IMR-90 (cell line): ENCODE results near the gene NOX3. TPM values are rescaled to one million over a fixed set of nuclear protein-coding genes. Genes with fewer than 3 reads are reported as not detected.

Experiments
- ATAC-seq: fragments of 200-7000 bp; cut with Tn5 transposase; 2 replicates; pipeline ENCODE4 v1.9.1; 2020; ENCODE audit warnings: low read depth, mild to moderate bottlenecking, moderate library complexity
- BruUV-seq: library from RNA; stranded (reverse); fragments of 400-500 nt; replicated peaks from 2 replicates; lab custom pipeline; 2021; lab: Mats Ljungman, UMichigan
- CTCF ChIA-PET: fragments of 300-600 bp; formaldehyde crosslinking; extraction: SDS; loops from one replicate; lab custom pipeline; 2021; ENCODE audit warnings: antibody characterized with exemption; lab: Yijun Ruan, JAX
- POLR2A ChIA-PET: fragments of 300-600 bp; sonication (Branson Sonifier 250); formaldehyde crosslinking; loops from one replicate; lab custom pipeline; 2022; ENCODE audit warnings: antibody characterized with exemption; ENCODE audit not compliant: unreplicated experiment; lab: Charles Lee
- DNase-seq: peaks from one replicate; pipeline ENCODE4 v3.0.0; 2013
- H2AFZ ChIP-seq: replicated peaks from 2 replicates; pipeline ENCODE3; 2013; ENCODE audit warnings: low read length, mild to moderate bottlenecking; ENCODE audit not compliant: poor library complexity
- H2AK5ac ChIP-seq: 2 replicates; pipeline ENCODE4 v1.6.1; 2013; ENCODE audit warnings: low read depth, low read length, inconsistent platforms
- H2AK9ac ChIP-seq: replicated peaks from 2 replicates; pipeline ENCODE3; 2013; ENCODE audit warnings: mild to moderate bottlenecking, low read depth, low read length, moderate library complexity; ENCODE audit not compliant: poor library complexity
- H2BK120ac ChIP-seq: 2 replicates; pipeline ENCODE4 v1.6.1; 2013; ENCODE audit warnings: low read depth, low read length, inconsistent platforms
- H2BK15ac ChIP-seq: 3 replicates; pipeline ENCODE4 v1.6.1; 2013; ENCODE audit warnings: low read depth, low read length, inconsistent platforms
- H2BK20ac ChIP-seq: 2 replicates; pipeline ENCODE4 v1.6.1; 2013; ENCODE audit warnings: low read depth, mild to moderate bottlenecking, inconsistent platforms, low read length, moderate library complexity
- H2BK5ac ChIP-seq: 2 replicates; pipeline ENCODE4 v1.6.1; 2013; ENCODE audit warnings: mild to moderate bottlenecking, low read depth, low read length, inconsistent platforms; ENCODE audit not compliant: poor library complexity, severe bottlenecking
- H3K14ac ChIP-seq: replicated peaks from 2 replicates; pipeline ENCODE4 v1.6.1; 2013; ENCODE audit warnings: low read depth, low read length, inconsistent platforms
- H3K18ac ChIP-seq: 2 replicates; pipeline ENCODE4 v1.6.1; 2013; ENCODE audit warnings: low read depth, low read length, control low read depth
- H3K23ac ChIP-seq: 2 replicates; pipeline ENCODE4 v1.6.1; 2013; ENCODE audit warnings: low read depth, low read length, inconsistent platforms
- H3K27ac ChIP-seq: 2 replicates; pipeline ENCODE4 v1.5.1; 2013; ENCODE audit warnings: mild to moderate bottlenecking, control low read depth, low read length; ENCODE audit not compliant: insufficient read depth
- H3K27me3 ChIP-seq: 2 replicates; pipeline ENCODE4 v1.6.1; 2013; ENCODE audit warnings: low read length; ENCODE audit not compliant: control insufficient read depth, insufficient read depth
- H3K36me3 ChIP-seq: 2 replicates; pipeline ENCODE4 v1.6.1; 2013; ENCODE audit warnings: low read length, mixed read lengths; ENCODE audit not compliant: control insufficient read depth, insufficient read depth
- H3K4ac ChIP-seq: 2 replicates; pipeline ENCODE4 v1.6.1; 2013; ENCODE audit warnings: low read depth, low read length, inconsistent platforms
- H3K4me1 ChIP-seq: 2 replicates; pipeline ENCODE4 v1.6.1; 2013; ENCODE audit warnings: low read length, mixed read lengths; ENCODE audit not compliant: control insufficient read depth, insufficient read depth
- H3K4me2 ChIP-seq: 2 replicates; pipeline ENCODE4 v1.6.1; 2013; ENCODE audit warnings: low read depth, mild to moderate bottlenecking, control low read depth, low read length, moderate library complexity
- H3K4me3 ChIP-seq: 2 replicates; pipeline ENCODE4 v1.5.1; 2013; ENCODE audit warnings: low read depth, mild to moderate bottlenecking, control low read depth, low read length, moderate library complexity; ENCODE audit not compliant: insufficient read depth
- H3K56ac ChIP-seq: 2 replicates; pipeline ENCODE4 v1.6.1; 2013; ENCODE audit warnings: low read length, inconsistent platforms; ENCODE audit not compliant: insufficient read depth; ENCODE audit errors: extremely low read depth
- H3K79me1 ChIP-seq, 2 experiments: 2 replicates each; pipeline ENCODE4 v1.6.1; 2013; ENCODE audit warnings: low read length in 2 of 2, inconsistent platforms in 1 of 2, low read depth in 1 of 2
- H3K9ac ChIP-seq: 2 replicates; pipeline ENCODE4 v1.6.1; 2013; ENCODE audit warnings: low read depth, low read length, control low read depth
- H3K9me1 ChIP-seq: 2 replicates; pipeline ENCODE4 v1.6.1; 2013; ENCODE audit warnings: low read length, inconsistent platforms; ENCODE audit not compliant: insufficient read depth
- H3K9me3 ChIP-seq: 2 replicates; pipeline ENCODE4 v1.6.1; 2013; ENCODE audit warnings: low read length; ENCODE audit not compliant: control insufficient read depth, insufficient read depth
- H4K20me1 ChIP-seq: 2 replicates; pipeline ENCODE4 v1.6.1; 2013; ENCODE audit warnings: low read length, inconsistent platforms; ENCODE audit not compliant: insufficient read depth
- H4K5ac ChIP-seq: 2 replicates; pipeline ENCODE4 v1.6.1; 2013; ENCODE audit warnings: mild to moderate bottlenecking, low read depth, low read length, control low read depth
- H4K8ac ChIP-seq, 2 experiments: 2 replicates each; pipeline ENCODE4 v1.6.1; 2013; ENCODE audit warnings: low read depth in 2 of 2, low read length in 2 of 2, control low read depth in 1 of 2, inconsistent platforms in 1 of 2
- H4K91ac ChIP-seq: 2 replicates; pipeline ENCODE4 v1.6.1; 2013; ENCODE audit warnings: low read depth, low read length, inconsistent platforms; ENCODE audit not compliant: insufficient read depth
- BHLHE40 ChIP-seq: fragments of 150-350 bp; IDR thresholded peaks from 2 replicates; pipeline ENCODE4 v1.6.1; 2016; ENCODE audit warnings: mild to moderate bottlenecking, low read depth, low read length
- CEBPB ChIP-seq: IDR thresholded peaks from 2 replicates; pipeline ENCODE4 v1.6.1; 2012; ENCODE audit warnings: low read depth, low read length, improper control_type of control experiment
- CHD1 ChIP-seq: IDR thresholded peaks from 2 replicates; pipeline ENCODE4 v1.6.1; 2012; ENCODE audit warnings: low read depth, low read length, improper control_type of control experiment
- FOS ChIP-seq: fragments of 150-350 bp; IDR thresholded peaks from 2 replicates; pipeline ENCODE4 v1.6.1; 2016; ENCODE audit warnings: low read depth, low read length
- MAFK ChIP-seq: IDR thresholded peaks from 2 replicates; pipeline ENCODE4 v1.6.1; 2012; ENCODE audit warnings: low read depth, low read length, improper control_type of control experiment
- MAZ ChIP-seq: IDR thresholded peaks from 2 replicates; pipeline ENCODE4 v1.6.1; 2012; ENCODE audit warnings: low read depth, mild to moderate bottlenecking, low read length, improper control_type of control experiment, moderate library complexity, borderline replicate concordance
- MXI1 ChIP-seq: IDR thresholded peaks from 2 replicates; pipeline ENCODE4 v1.6.1; 2012; ENCODE audit warnings: low read depth, mild to moderate bottlenecking, low read length, moderate library complexity, borderline replicate concordance
- NFE2L2 ChIP-seq: fragments of 150-350 bp; IDR thresholded peaks from 2 replicates; pipeline ENCODE4 v1.6.1; 2016; ENCODE audit warnings: low read depth, mild to moderate bottlenecking, low read length
- POLR2A ChIP-seq: IDR thresholded peaks from 2 replicates; pipeline ENCODE4 v1.6.1; 2012; ENCODE audit warnings: mild to moderate bottlenecking, low read depth, low read length
- RAD21 ChIP-seq: IDR thresholded peaks from 2 replicates; pipeline ENCODE4 v1.6.1; 2012; ENCODE audit warnings: low read length, improper control_type of control experiment
- RCOR1 ChIP-seq: IDR thresholded peaks from 2 replicates; pipeline ENCODE4 v1.6.1; 2012; ENCODE audit warnings: mild to moderate bottlenecking, low read length, improper control_type of control experiment; ENCODE audit not compliant: insufficient replicate concordance
- RFX5 ChIP-seq: IDR thresholded peaks from 2 replicates; pipeline ENCODE4 v1.8.0; 2012; ENCODE audit warnings: low read depth, mild to moderate bottlenecking, low read length, moderate library complexity
- SMC3 ChIP-seq: fragments of 150-350 bp; IDR thresholded peaks from 2 replicates; pipeline ENCODE4 v1.6.1; 2016; ENCODE audit warnings: low read depth, mild to moderate bottlenecking, antibody characterized with exemption, low read length, moderate library complexity
- USF2 ChIP-seq: fragments of 150-350 bp; IDR thresholded peaks from 2 replicates; pipeline ENCODE4 v1.6.1; 2017; ENCODE audit warnings: mild to moderate bottlenecking, antibody characterized with exemption, low read length, low read depth
- WGBS, 2 experiments: methylation state at CpG; one replicate each; pipeline versions ENCODE4 v1.1.5 to v1.1.7; 2013; ENCODE audit warnings: missing lambda C conversion rate in 2 of 2; ENCODE audit not compliant: insufficient read length in 1 of 2; ENCODE audit errors: extremely low coverage in 2 of 2; 5-methylcytosine and 5-hydroxymethylcytosine counted together
- dilution Hi-C: fragments of 300-500 bp; cut with HindIII; formaldehyde crosslinking; loops from one replicate; pipeline ENCODE4 v1.14.3; 2018; ENCODE audit warnings: low sequenced_read_pairs; ENCODE audit not compliant: unreplicated experiment
- in situ Hi-C: fragments of 300-500 bp; cut with MboI; formaldehyde crosslinking; loops from 3 replicates; pipeline ENCODE4 v1.14.3; 2019; ENCODE audit warnings: low sequenced_read_pairs, inconsistent platforms, mixed read lengths
- intact Hi-C: fragments of 100-400 bp; cut with micrococcal nuclease; formaldehyde crosslinking; loops from 2 replicates; pipeline ENCODE4 v1.10.0; 2022
- polyA plus RNA-seq, 3 experiments: library from polyadenylated mRNA; depleted of rRNA; stranded (reverse); fragments of >200 nt; gene quantifications; 2 replicates each; pipeline ENCODE4 v1.2.3, GENCODE V29; 2012; ENCODE audit warnings: low replicate concordance in 1 of 3
- total RNA-seq: library from RNA; depleted of rRNA; stranded (reverse); fragments of >200 nt; gene quantifications from 2 replicates; pipeline ENCODE4 v1.2.3, GENCODE V29; 2012
- TF ChIP-seq, protein P1 (sequence below): fragments of 150-350 bp; IDR thresholded peaks from 2 replicates; pipeline ENCODE4 v1.6.1; 2016; ENCODE audit warnings: low read depth, mild to moderate bottlenecking, low read length, moderate library complexity, borderline replicate concordance
- TF ChIP-seq, protein P2 (sequence below): conservative IDR thresholded peaks from 2 replicates; pipeline ENCODE4 v1.5.1; 2012; ENCODE audit warnings: mild to moderate bottlenecking, low read depth, low read length, improper control_type of control experiment

NOX3 gene
- total and polyA plus RNA-seq, 2 of the 4 experiments (the other 2 are of a cell fraction) = not detected

DNA sequence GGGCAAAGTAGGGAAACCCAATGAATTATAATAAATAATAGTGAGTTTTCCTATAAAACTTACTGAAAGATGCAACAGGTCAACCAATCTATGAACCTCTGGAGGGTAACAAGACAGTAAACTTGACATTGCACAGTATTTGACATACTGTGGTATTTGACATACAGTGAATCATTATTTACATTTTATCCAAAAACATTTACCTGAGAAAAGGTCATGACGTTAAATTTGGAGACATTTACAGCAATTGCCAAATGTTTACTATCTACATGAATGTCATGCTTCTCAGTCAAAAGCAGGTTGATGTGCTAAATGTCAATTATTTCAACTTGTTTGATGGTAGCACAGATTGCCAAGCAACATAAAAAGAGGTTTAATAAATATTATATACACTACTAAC, 35.8 kb upstream of the NOX3 start:
- Histone ChIP-seq H3K79me1 (no peaks in the 10 kb centered on the region), H2BK120ac (peak overlapping the region; percentile 100), H3K4me2 (no peak overlapping the region), H3K56ac (no peak overlapping the region), H2AK9ac (no peak overlapping the region), H3K4me3 (no peak overlapping the region), H2AK5ac (no peak overlapping the region), H4K5ac (no peak overlapping the region), H3K36me3 (no peaks in the 10 kb centered on the region), H4K91ac (peak overlapping the region; percentile 51; the same call in 1 of the 2 replicates), H3K9me1 (no peaks in the 10 kb centered on the region; the same call in 1 of the 2 replicates), H2BK15ac (peak overlapping the region; percentile 92; the same call in 1 of the 3 replicates), H3K18ac (peak overlapping the region; percentile 100; the same call in 1 of the 2 replicates), H2AFZ (no peak overlapping the region), H2BK5ac (peak overlapping the region; percentile 100), H3K27me3 (no peaks in the 10 kb centered on the region), H3K9me3 (no peaks in the 10 kb centered on the region), H2BK20ac (peak overlapping the region; percentile 100; the same call in 1 of the 2 replicates), H3K4ac (peak overlapping the region; percentile 97; the same call in 1 of the 2 replicates), H4K20me1 (no peaks in the 10 kb centered on the region), H3K27ac (no peak overlapping the region), H3K4me1 (peaks cover 15% of the 10 kb centered on the region), H3K9ac (no peak overlapping the region), H3K14ac (no peak overlapping the region), H4K8ac (peak overlapping the region; percentile 58 to 88; a peak in 2 of 4 replicates), H3K23ac (no peak overlapping the region)
- ChIA-PET CTCF (no interaction called here), POLR2A (no interaction called here)
- no TSS peak for BruUV-seq
- TF ChIP-seq FOS = no peak
- TF ChIP-seq POLR2A = no peak
- TF ChIP-seq NFE2L2 = no peak
- TF ChIP-seq, protein P1, sequence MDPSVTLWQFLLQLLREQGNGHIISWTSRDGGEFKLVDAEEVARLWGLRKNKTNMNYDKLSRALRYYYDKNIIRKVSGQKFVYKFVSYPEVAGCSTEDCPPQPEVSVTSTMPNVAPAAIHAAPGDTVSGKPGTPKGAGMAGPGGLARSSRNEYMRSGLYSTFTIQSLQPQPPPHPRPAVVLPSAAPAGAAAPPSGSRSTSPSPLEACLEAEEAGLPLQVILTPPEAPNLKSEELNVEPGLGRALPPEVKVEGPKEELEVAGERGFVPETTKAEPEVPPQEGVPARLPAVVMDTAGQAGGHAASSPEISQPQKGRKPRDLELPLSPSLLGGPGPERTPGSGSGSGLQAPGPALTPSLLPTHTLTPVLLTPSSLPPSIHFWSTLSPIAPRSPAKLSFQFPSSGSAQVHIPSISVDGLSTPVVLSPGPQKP = no peak
- no peak for TF ChIP-seq SMC3
- TF ChIP-seq MAFK = no peak
- TF ChIP-seq CHD1 = no peak
- no peak for TF ChIP-seq USF2
- no peak for TF ChIP-seq MAZ
- TF ChIP-seq, protein P2, sequence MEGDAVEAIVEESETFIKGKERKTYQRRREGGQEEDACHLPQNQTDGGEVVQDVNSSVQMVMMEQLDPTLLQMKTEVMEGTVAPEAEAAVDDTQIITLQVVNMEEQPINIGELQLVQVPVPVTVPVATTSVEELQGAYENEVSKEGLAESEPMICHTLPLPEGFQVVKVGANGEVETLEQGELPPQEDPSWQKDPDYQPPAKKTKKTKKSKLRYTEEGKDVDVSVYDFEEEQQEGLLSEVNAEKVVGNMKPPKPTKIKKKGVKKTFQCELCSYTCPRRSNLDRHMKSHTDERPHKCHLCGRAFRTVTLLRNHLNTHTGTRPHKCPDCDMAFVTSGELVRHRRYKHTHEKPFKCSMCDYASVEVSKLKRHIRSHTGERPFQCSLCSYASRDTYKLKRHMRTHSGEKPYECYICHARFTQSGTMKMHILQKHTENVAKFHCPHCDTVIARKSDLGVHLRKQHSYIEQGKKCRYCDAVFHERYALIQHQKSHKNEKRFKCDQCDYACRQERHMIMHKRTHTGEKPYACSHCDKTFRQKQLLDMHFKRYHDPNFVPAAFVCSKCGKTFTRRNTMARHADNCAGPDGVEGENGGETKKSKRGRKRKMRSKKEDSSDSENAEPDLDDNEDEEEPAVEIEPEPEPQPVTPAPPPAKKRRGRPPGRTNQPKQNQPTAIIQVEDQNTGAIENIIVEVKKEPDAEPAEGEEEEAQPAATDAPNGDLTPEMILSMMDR = no peak
- no peak for TF ChIP-seq CEBPB
- TF ChIP-seq MXI1 = no peak
- no peak for TF ChIP-seq RFX5
- TF ChIP-seq BHLHE40 = no peak
- no peak for TF ChIP-seq RAD21
- no peak for TF ChIP-seq RCOR1
- in situ Hi-C loops = loop anchor here (10.0 kb wide), 1 partner anchor 307 kb away; no protein-coding TSS in a partner anchor
- DNase-seq (no peak), ATAC-seq (no peak)
- intact Hi-C loops = no loop called here
- WGBS, 2 experiments = no CpG with 5 or more reads among the region's 1 CpG
- dilution Hi-C loops = no loop called here
